ENCODE data around the gene FOXP3.

FOXP3 gene

GRCh38 chrX:49228185-49228584 lies 36.3 kb downstream of the FOXP3 start:
- Histone ChIP-seq H3K4me1 (peaks cover 0 to 6% (median 0%) of the 10 kb centered on the region in 10 experiments; a peak in 1 of 20 replicates), H4K20me1 (no peaks in the 10 kb centered on the region), H3K9me3 (replicated peaks in 1 of 11) (peaks cover 0 to 28% (median 7%) of the 10 kb centered on the region in 11 experiments; a peak in 10 of 22 replicates), H3K4me3 (no peak overlapping the region), H3K27me3 (peaks cover 7 to 47% (median 27%) of the 10 kb centered on the region in 11 experiments; a peak in 17 of 22 replicates), H3K9ac (no peak overlapping the region), H3K36me3 (no peaks in the 10 kb centered on the region), H3K27ac (no peak overlapping the region), H3K4me2 (no peak overlapping the region)
- TF ChIP-seq Cebpa-rat (IDR thresholded peaks at IDR 0.05) = no peak

- Histone ChIP-seq H3K4me1 (peaks cover 0 to 6% (median 0%) of the 10 kb centered on the region in 10 experiments; a peak in 1 of 20 replicates), H3K36me3 (no peaks in the 10 kb centered on the region), H4K20me1 (no peaks in the 10 kb centered on the region), H3K27me3 (peaks cover 7 to 52% (median 31%) of the 10 kb centered on the region in 11 experiments; a peak in 19 of 22 replicates), H3K4me3 (no peak overlapping the region), H3K27ac (no peak overlapping the region), H3K4me2 (no peak overlapping the region), H3K9me3 (replicated peaks in 1 of 11) (peaks cover 0 to 28% (median 7%) of the 10 kb centered on the region in 11 experiments; a peak in 10 of 22 replicates), H3K9ac (no peak overlapping the region)
- TF ChIP-seq Cebpa-rat (IDR thresholded peaks at IDR 0.05) = no peak
These were observed 36.8 kb downstream of the FOXP3 start for GRCh38 chrX:49227726-49228125.

DNA sequence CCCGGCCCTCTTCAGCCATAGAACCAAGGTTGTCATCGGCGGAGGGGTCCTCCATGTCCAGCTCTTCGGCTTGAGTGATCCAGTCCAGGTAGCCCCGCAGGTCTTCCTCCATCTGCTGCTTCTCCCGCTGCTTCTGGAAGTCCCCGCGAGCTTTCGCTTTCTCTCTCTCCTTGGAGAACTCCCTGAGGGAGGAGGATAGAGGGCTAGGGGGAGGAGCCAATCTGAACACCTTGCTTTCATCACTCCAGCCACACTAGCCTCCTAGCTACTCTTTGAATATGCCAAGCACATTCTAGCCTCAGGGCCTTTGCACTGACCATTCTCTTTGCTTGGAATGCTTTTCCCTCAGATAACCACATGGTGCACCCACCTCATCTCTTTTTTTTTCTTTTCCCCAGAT lies 37.6 kb downstream of the FOXP3 start:
- Histone ChIP-seq H3K4me3 (no peak overlapping the region), H3K4me1 (peaks cover 0 to 6% (median 0%) of the 10 kb centered on the region in 10 experiments; a peak in 1 of 20 replicates), H3K27me3 (peaks cover 7 to 59% (median 34%) of the 10 kb centered on the region in 11 experiments; a peak in 19 of 22 replicates), H3K9me3 (replicated peaks in 1 of 11) (peaks cover 0 to 28% (median 7%) of the 10 kb centered on the region in 11 experiments; a peak in 10 of 22 replicates), H4K20me1 (no peaks in the 10 kb centered on the region), H3K9ac (no peak overlapping the region), H3K4me2 (no peak overlapping the region), H3K27ac (no peak overlapping the region), H3K36me3 (no peaks in the 10 kb centered on the region)
- TF ChIP-seq Cebpa-rat (IDR thresholded peaks at IDR 0.05) = no peak

GRCh38 chrX:49225858-49226257 lies 38.7 kb downstream of the FOXP3 start:
- no peak overlapping the region for H3K27ac ChIP-seq
- no peak overlapping the region for H3K4me3 ChIP-seq
- H3K27me3 ChIP-seq = peaks cover 12 to 57% (median 37%) of the 10 kb centered on the region in 11 experiments; a peak in 18 of 22 replicates
- no peak for TF ChIP-seq Cebpa-rat (IDR thresholded peaks at IDR 0.05)
- H3K4me2 ChIP-seq = no peak overlapping the region
- peaks cover 0 to 6% (median 0%) of the 10 kb centered on the region in 10 experiments; a peak in 1 of 20 replicates for H3K4me1 ChIP-seq
- H4K20me1 ChIP-seq = no peaks in the 10 kb centered on the region
- H3K9ac ChIP-seq = no peak overlapping the region
- peaks cover 0 to 21% (median 3%) of the 10 kb centered on the region in 11 experiments; a peak in 9 of 22 replicates for H3K9me3 ChIP-seq (replicated peaks in 1 of 11)
- no peaks in the 10 kb centered on the region for H3K36me3 ChIP-seq

GRCh38 chrX:49221868-49222267 lies 42.6 kb downstream of the FOXP3 start:
- no peak overlapping the region for H3K4me3 ChIP-seq
- no peaks in the 10 kb centered on the region for H3K9me3 ChIP-seq (replicated peaks in 1 of 11)
- peaks cover 0 to 12% (median 0%) of the 10 kb centered on the region in 11 experiments; a peak in 1 of 22 replicates for H4K20me1 ChIP-seq
- H3K36me3 ChIP-seq = no peaks in the 10 kb centered on the region
- H3K27me3 ChIP-seq = peaks cover 14 to 81% (median 47%) of the 10 kb centered on the region in 11 experiments; a peak in 18 of 22 replicates
- H3K4me1 ChIP-seq = peaks cover 0 to 4% (median 0%) of the 10 kb centered on the region in 10 experiments; a peak in 1 of 20 replicates
- no peak overlapping the region for H3K27ac ChIP-seq
- H3K4me2 ChIP-seq = no peak overlapping the region
- no peak for TF ChIP-seq Cebpa-rat (IDR thresholded peaks at IDR 0.05)
- H3K9ac ChIP-seq = no peak overlapping the region

DNA sequence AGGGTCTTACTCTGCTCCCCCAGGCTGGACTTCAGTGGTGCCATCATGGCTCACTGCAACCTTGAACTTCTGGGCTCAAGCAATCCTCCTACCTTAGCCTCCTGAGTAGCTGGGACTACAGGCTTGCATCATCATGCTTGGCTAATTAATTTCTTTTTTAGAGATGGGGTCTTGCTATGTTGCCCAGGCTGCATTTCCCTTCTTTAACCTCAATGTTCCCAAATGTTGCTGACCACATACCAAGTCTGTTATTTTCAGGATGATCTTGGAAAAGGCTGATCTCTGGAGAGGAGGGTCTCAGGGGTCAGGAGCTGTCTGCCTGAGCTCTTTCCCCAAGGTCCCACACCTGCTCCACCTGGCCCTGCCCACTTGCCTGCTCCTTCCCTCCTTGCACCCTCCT lies 44.4 kb downstream of the FOXP3 start:
- H3K9ac ChIP-seq = no peak overlapping the region
- H3K4me1 ChIP-seq = peaks cover 0 to 4% (median 0%) of the 10 kb centered on the region in 10 experiments; a peak in 1 of 20 replicates
- no peak overlapping the region for H3K27ac ChIP-seq
- H4K20me1 ChIP-seq = peaks cover 0 to 12% (median 0%) of the 10 kb centered on the region in 11 experiments; a peak in 1 of 22 replicates
- no peaks in the 10 kb centered on the region for H3K9me3 ChIP-seq (replicated peaks in 1 of 11)
- peaks cover 14 to 83% (median 41%) of the 10 kb centered on the region in 11 experiments; a peak in 18 of 22 replicates for H3K27me3 ChIP-seq
- no peak overlapping the region for H3K4me3 ChIP-seq
- H3K36me3 ChIP-seq = no peaks in the 10 kb centered on the region
- H3K4me2 ChIP-seq = no peak overlapping the region
- TF ChIP-seq Cebpa-rat (IDR thresholded peaks at IDR 0.05) = no peak

- peaks cover 4 to 90% (median 58%) of the 10 kb centered on the region in 11 experiments; a peak in 16 of 22 replicates for H3K27me3 ChIP-seq
- peaks cover 0 to 8% (median 0%) of the 10 kb centered on the region in 11 experiments; a peak in 3 of 22 replicates for H4K20me1 ChIP-seq
- H3K9ac ChIP-seq = no peak overlapping the region
- H3K4me1 ChIP-seq = peaks cover 0 to 4% (median 0%) of the 10 kb centered on the region in 10 experiments; a peak in 1 of 20 replicates
- TF ChIP-seq Cebpa-rat (IDR thresholded peaks at IDR 0.05) = no peak
- H3K4me2 ChIP-seq = no peak overlapping the region
- no peaks in the 10 kb centered on the region for H3K36me3 ChIP-seq
- H3K27ac ChIP-seq = no peak overlapping the region
- no peak overlapping the region for H3K4me3 ChIP-seq
- H3K9me3 ChIP-seq (replicated peaks in 1 of 11) = peaks cover 0 to 5% (median 0%) of the 10 kb centered on the region in 11 experiments; a peak in 3 of 22 replicates
These were observed 49.4 kb downstream of the FOXP3 start for GRCh38 chrX:49214996-49215526.

DNA sequence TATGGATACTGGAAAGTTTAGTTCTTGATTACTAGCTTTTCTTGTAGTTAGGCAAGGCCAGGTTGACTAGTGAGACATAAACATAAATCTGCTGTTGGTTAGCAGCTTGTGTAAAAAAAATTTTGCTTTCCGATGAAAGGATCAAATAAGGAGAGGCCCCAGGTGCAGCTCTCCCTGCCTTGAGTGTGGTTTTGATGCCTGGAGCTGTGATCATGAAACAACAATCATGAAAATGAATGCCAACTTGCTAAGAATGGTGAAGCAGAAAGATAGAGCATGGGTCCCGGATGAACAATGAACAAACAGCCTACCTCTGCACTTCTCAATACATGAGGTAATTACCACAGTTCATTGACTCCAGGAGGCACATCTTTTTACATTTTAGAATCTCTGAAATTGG lies 50.1 kb downstream of the FOXP3 start:
- Histone ChIP-seq H3K4me1 (peaks cover 0 to 2% (median 0%) of the 10 kb centered on the region in 10 experiments; a peak in 1 of 20 replicates), H4K20me1 (peaks cover 0 to 6% (median 0%) of the 10 kb centered on the region in 11 experiments; a peak in 3 of 22 replicates), H3K27ac (no peak overlapping the region), H3K4me2 (no peak overlapping the region), H3K9ac (no peak overlapping the region), H3K36me3 (no peaks in the 10 kb centered on the region), H3K27me3 (peaks cover 4 to 91% (median 60%) of the 10 kb centered on the region in 11 experiments; a peak in 16 of 22 replicates), H3K4me3 (no peak overlapping the region), H3K9me3 (replicated peaks in 1 of 11) (peaks cover 0 to 5% (median 0%) of the 10 kb centered on the region in 11 experiments; a peak in 3 of 22 replicates)
- no peak for TF ChIP-seq Cebpa-rat (IDR thresholded peaks at IDR 0.05)

DNA sequence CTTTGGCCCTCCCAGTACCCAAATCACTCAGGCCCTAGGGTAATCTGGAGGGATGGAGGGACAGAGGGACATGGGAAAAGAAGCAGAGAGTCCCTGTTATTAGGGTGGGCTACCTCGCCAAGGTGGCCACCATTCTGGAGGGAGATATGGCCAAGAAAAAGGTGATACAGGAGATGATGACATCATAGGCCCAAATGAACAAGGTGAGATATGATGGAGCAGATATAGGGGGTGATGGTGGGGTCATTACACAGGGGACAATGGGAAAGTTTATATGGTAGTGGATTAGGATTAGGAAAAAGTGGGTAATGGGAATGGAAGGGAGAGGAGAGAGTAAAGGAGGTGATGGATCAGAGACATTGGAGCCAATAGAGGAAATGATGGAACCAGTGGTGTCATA lies 51.6 kb downstream of the FOXP3 start:
- Histone ChIP-seq H3K27ac (no peak overlapping the region), H3K9ac (no peak overlapping the region), H3K4me3 (no peak overlapping the region), H3K36me3 (no peaks in the 10 kb centered on the region), H3K4me2 (no peak overlapping the region), H3K9me3 (replicated peaks in 1 of 11) (peaks cover 0 to 5% (median 0%) of the 10 kb centered on the region in 11 experiments; a peak in 3 of 22 replicates), H3K27me3 (peaks cover 4 to 91% (median 62%) of the 10 kb centered on the region in 11 experiments; a peak in 15 of 22 replicates), H3K4me1 (no peaks in the 10 kb centered on the region), H4K20me1 (no peaks in the 10 kb centered on the region; a peak in 3 of 22 replicates)
- no peak for TF ChIP-seq Cebpa-rat (IDR thresholded peaks at IDR 0.05)

All from BLaER1 treated with 17β-estradiol and CSF1 and Interleukin-3, amounts not matched to agents 10 nM and 100 nM (cell line).